WI38 (cell line): ENCODE results near the gene UGT1A3.

ENCODE experiments used
- H3K4me3 ChIP-seq: 2 replicates; pipeline ENCODE4 v1.5.1; 2011; ENCODE audit warnings: low read depth, mild to moderate bottlenecking, control low read depth, low read length
- TF ChIP-seq, protein P1 (sequence below): IDR thresholded peaks from 2 replicates; pipeline ENCODE4 v1.5.1; 2012; ENCODE audit warnings: low read depth, mild to moderate bottlenecking, control low read depth, low read length

UGT1A3 gene

DNA sequence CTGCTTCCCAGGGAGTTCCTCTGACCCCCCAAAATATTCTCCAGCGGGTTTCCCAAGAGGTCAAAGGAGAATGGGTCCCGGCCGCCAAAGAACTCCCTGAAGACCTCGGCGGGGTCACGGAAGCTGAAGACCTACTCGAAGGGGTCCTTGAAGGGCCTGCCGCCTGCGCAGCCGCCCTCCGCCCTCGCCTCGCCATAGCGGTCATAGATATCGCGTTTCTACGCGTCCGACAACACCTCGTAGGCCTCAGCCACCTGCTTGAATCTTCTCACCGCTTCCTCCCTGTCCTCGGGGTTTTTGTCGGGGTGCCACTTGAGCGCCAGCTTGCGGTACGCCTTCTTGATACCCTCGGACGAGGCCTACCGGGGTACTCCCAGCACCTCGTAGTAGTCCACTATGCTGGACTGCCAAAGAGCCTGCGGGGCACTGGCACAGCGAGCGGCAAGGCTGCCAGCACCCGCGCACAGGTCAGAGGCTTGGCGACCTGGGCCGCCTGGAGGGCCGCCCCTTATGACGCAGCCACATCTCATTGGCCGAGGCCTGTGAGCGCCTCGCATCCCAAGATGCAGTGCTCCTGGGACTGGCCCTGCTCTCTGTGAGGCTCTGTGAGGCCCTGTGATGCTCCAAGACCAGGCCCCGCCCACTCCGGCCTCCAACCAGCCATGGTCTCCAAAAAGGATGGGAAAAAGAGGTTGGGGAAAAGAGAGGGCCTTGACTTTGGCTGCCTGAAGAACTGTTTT, 26.2 kb downstream of the UGT1A3 start:
- H3K4me3 ChIP-seq = no peak overlapping the region
- TF ChIP-seq, protein P1, sequence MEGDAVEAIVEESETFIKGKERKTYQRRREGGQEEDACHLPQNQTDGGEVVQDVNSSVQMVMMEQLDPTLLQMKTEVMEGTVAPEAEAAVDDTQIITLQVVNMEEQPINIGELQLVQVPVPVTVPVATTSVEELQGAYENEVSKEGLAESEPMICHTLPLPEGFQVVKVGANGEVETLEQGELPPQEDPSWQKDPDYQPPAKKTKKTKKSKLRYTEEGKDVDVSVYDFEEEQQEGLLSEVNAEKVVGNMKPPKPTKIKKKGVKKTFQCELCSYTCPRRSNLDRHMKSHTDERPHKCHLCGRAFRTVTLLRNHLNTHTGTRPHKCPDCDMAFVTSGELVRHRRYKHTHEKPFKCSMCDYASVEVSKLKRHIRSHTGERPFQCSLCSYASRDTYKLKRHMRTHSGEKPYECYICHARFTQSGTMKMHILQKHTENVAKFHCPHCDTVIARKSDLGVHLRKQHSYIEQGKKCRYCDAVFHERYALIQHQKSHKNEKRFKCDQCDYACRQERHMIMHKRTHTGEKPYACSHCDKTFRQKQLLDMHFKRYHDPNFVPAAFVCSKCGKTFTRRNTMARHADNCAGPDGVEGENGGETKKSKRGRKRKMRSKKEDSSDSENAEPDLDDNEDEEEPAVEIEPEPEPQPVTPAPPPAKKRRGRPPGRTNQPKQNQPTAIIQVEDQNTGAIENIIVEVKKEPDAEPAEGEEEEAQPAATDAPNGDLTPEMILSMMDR = no peak

DNA sequence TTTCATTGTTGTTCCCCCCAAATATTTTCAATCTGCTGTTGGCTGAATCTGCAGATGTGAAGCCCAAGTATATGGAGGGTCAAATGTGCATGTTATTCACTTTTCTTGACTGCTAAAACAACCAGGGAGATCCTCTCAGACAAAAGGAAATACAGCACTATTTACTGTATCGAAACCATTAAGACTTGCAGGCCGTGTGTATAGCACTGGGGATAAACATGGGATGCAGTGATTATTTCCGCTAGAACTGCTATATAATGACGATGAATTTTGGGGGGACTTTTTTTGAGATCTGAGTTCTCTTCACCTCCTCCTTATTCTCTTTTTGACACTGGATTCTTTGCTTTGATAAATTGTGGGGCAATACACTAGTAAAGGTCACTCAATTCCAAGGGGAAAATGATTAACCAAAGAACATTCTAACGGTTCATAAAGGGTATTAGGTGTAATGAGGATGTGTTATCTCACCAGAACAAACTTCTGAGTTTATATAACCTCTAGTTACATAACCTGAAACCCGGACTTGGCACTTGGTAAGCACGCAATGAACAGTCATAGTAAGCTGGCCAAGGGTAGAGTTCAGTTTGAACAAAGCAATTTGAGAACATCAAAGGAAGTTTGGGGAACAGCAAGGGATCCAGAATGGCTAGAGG, 27.7 kb downstream of the UGT1A3 start:
- TF ChIP-seq, protein P1 = no peak
- H3K4me3 ChIP-seq = no peak overlapping the region

DNA sequence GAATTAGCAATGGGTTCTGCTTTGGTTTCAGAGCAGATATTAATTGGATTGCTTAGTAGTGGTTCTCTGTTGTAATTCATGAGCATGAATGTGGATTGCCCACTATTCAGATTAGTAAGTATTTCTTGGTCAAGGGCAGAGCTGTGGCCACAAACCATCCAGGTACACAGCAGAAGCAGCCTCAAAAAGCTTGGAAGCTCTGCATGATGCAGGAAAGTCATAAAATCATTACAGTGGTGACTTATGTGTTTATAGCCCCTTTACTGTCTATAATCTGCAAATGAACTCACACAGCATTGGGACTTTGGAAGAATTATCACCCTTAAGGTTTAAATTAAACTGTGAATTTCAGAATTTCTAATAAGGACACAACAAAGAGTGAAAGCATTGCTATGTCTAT, 29.3 kb downstream of the UGT1A3 start:
- no peak overlapping the region for H3K4me3 ChIP-seq
- TF ChIP-seq, protein P1 = no peak

DNA sequence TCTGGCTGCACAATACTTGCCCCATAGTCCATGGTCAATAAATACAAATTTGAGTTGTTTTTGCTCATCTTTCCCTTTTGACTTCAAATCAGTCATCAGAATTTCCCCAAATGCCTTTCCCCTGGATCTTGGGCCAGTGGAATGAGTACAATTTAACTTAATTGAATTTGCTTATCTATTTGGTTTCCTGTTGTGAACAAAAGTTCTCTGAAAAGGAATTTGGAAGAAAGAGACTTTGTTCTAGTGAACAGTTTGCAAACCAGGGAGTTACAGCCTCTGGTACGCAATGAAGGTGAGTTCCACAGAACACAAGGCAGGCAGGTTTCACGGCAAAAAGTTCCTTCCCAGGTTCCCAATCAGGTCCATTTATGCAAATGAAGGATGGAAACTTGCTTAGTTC, 30.0 kb downstream of the UGT1A3 start:
- no peak overlapping the region for H3K4me3 ChIP-seq
- TF ChIP-seq, protein P1 = no peak

DNA sequence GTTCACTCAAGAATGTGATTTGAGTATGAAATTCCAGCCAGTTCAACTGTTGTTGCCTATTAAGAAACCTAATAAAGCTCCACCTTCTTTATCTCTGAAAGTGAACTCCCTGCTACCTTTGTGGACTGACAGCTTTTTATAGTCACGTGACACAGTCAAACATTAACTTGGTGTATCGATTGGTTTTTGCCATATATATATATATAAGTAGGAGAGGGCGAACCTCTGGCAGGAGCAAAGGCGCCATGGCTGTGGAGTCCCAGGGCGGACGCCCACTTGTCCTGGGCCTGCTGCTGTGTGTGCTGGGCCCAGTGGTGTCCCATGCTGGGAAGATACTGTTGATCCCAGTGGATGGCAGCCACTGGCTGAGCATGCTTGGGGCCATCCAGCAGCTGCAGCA, 31.2 kb downstream of the UGT1A3 start, which contains the start of gene UGT1A1:
UGT1A1 (plus strand) TSS at position 228 of the 400 bp plus-strand sequence; CDS start at position 246, 18 bp downstream.
- no peak within 1 kb of the TSS for H3K4me3 ChIP-seq
- TF ChIP-seq, protein P1 = no peak

DNA sequence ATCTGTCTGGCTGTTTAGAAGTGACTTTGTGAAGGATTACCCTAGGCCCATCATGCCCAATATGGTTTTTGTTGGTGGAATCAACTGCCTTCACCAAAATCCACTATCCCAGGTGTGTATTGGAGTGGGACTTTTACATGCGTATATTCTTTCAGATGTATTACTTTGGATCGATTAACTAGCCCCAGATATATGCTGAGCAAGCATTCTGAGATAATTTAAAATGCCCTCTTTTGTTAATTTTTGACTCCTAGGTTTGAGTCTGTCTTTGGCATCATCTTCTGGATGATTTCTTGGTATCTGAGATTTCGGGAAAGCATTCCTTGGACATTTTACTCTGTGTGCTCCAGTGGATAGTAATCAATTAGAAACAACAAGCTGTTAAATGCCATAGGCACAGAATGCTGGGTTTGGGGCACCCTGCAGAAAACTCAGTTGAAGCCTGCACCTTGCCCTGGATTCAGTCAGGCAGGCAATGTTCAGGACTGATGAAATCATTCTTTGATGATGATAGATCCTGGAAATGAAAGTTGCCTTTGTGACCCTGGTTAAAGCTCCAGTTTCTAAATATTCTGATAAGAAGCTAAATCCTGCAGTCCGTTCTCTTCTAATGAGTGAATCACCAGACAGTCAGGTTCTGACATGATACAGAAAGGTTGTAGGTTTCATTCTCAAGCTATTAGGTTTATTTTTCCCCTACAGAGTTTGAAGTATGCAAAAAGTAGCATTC, 32.4 kb downstream of the UGT1A3 start:
- TF ChIP-seq, protein P1 = no peak
- H3K4me3 ChIP-seq = no peak overlapping the region

DNA sequence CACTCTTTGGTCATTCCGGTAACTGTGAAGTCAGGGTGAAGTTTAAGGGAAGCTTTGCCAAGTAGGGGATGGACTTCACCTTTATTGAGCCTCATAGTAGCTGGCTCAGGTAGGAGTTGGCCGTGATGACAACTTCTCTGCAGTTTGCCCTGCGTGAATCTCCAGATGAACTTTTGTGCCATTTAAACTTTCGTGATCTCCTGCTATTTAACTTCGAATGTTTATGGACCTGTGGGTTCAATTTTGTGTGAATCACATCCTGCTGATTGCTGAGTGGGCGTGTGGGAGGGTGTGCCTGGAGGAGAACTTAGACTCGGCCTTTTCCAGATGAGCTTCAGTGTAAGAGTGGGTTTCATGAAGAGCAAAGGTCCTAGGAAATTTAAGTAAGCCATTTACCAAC, 35.4 kb downstream of the UGT1A3 start:
- H3K4me3 ChIP-seq = no peak overlapping the region
- TF ChIP-seq, protein P1 = no peak
